ENCODE results near the gene GABRB3.

Gene GABRB3

GRCh38 chr15:26531489-26531888 is 241.4 kb downstream of the GABRB3 start (continued):
- no peak for TF ChIP-seq ZNF398 (tag by site-specific recombination; IDR thresholded peaks at IDR 0.05)
- TF ChIP-seq ZNF623 (tag by site-specific recombination; IDR thresholded peaks at IDR 0.05), result no peak

- no peaks in the 10 kb centered on the region for H3K9me3 ChIP-seq (ENCODE audit: control insufficient read depth, insufficient read depth, low read depth, low read length)
- H3K27ac ChIP-seq (ENCODE audit: extremely low read depth, low read depth, low read length), result no peak overlapping the region
- no peaks in the 10 kb centered on the region for H3K36me3 ChIP-seq (ENCODE audit: control insufficient read depth in 2 of 2, insufficient read depth in 1 of 2, low read length in 2 of 2)
- H3K4me3 ChIP-seq (ENCODE audit: low read depth, low read length), result no peak overlapping the region
- ChIA-PET POLR2A (no interaction called here), CTCF (no interaction called here)
- H3K4me1 ChIP-seq (ENCODE audit: control insufficient read depth, insufficient read depth, low read length), result no peaks in the 10 kb centered on the region
- no peak for TF ChIP-seq ZNF660 (tag by site-specific recombination; IDR thresholded peaks at IDR 0.05)
- TF ChIP-seq ZNF423 (tag by site-specific recombination; IDR thresholded peaks at IDR 0.05), result no peak
- no peak for TF ChIP-seq PATZ1 (tag by site-specific recombination; IDR thresholded peaks at IDR 0.05)
- no peak for TF ChIP-seq ZNF175 (tag by site-specific recombination; IDR thresholded peaks at IDR 0.05)
- no peak for TF ChIP-seq GLIS1 (tag by site-specific recombination; IDR thresholded peaks at IDR 0.05)
- no peak for TF ChIP-seq ZNF155 (tag by site-specific recombination; IDR thresholded peaks at IDR 0.05)
- TF ChIP-seq ZNF132 (tag by site-specific recombination; IDR thresholded peaks at IDR 0.05; ENCODE audit: borderline replicate concordance), result no peak
- no peak for TF ChIP-seq ZNF654 (tag by site-specific recombination; IDR thresholded peaks at IDR 0.05; ENCODE audit: low read depth)
- TF ChIP-seq SP2 (tag by site-specific recombination; IDR thresholded peaks at IDR 0.05), result no peak
- TF ChIP-seq ZNF202 (tag by site-specific recombination; IDR thresholded peaks at IDR 0.05; ENCODE audit: borderline replicate concordance), result no peak
- no peak for TF ChIP-seq ZNF24 (tag by site-specific recombination; IDR thresholded peaks at IDR 0.05)
- TF ChIP-seq ZFP41 (tag by site-specific recombination; IDR thresholded peaks at IDR 0.05; ENCODE audit: borderline replicate concordance), result no peak
- TF ChIP-seq ZNF610 (tag by site-specific recombination; IDR thresholded peaks at IDR 0.05; ENCODE audit: borderline replicate concordance), result no peak
- no peak for TF ChIP-seq ZNF280D (tag by site-specific recombination; IDR thresholded peaks at IDR 0.05)
- no peak for TF ChIP-seq ZNF18 (tag by site-specific recombination; IDR thresholded peaks at IDR 0.05)
Measured at GRCh38 chr15:26525096-26525495, 247.8 kb downstream of the GABRB3 start.

Data from HEK293 (cell line).